Spleen (tissue), 11 donors: ENCODE data around the gene CAMTA1. TPM values are rescaled to one million over a fixed set of nuclear protein-coding genes. Genes with fewer than 3 reads are reported as not detected.

Experiments
- DNase-seq: peaks from one replicate; pipeline ENCODE4 v3.0.0-alpha.2; 2020
- H3K27ac ChIP-seq, 8 donors: fragments of 200-600 bp; sonication (generic) in 7 of 8; 1 replicate in 4 of 8; 2 replicates in 4 of 8; pipeline versions ENCODE4 v1.5.0 to v1.8.0; 2016 to 2021; ENCODE audit warnings: inconsistent platforms in 4 of 8, mild to moderate bottlenecking in 4 of 8, moderate library complexity in 1 of 8
- H3K27me3 ChIP-seq, 7 donors: fragments of 200-600 bp; sonication (generic) in 6 of 7; replicated peaks in 1 of 7; 1 replicate in 4 of 7; 2 replicates in 3 of 7; pipeline versions ENCODE4 v1.5.0 to v1.8.0; 2016 to 2021; ENCODE audit warnings: inconsistent platforms in 3 of 7, mild to moderate bottlenecking in 1 of 7
- H3K36me3 ChIP-seq, 6 donors: fragments of 200-600 bp; sonication (generic) in 5 of 6; 1 replicate in 4 of 6; 2 replicates in 2 of 6; pipeline versions ENCODE4 v1.5.0 to v1.8.0; 2016 to 2021; ENCODE audit warnings: inconsistent platforms in 2 of 6
- H3K4me1 ChIP-seq, 6 donors: fragments of 200-600 bp; sonication (generic) in 5 of 6; 1 replicate in 3 of 6; 2 replicates in 3 of 6; pipeline versions ENCODE4 v1.5.0 to v1.8.0; 2016 to 2021; ENCODE audit warnings: inconsistent platforms in 3 of 6
- H3K4me3 ChIP-seq, 8 donors: fragments of 200-600 bp; sonication (generic) in 7 of 8; 1 replicate in 4 of 8; 2 replicates in 4 of 8; pipeline versions ENCODE4 v1.5.0 to v1.8.0; 2016 to 2021; ENCODE audit warnings: inconsistent platforms in 4 of 8, mild to moderate bottlenecking in 4 of 8, moderate library complexity in 2 of 8
- H3K9me3 ChIP-seq, 8 donors: fragments of 200-600 bp; sonication (generic) in 7 of 8; 1 replicate in 4 of 8; 2 replicates in 4 of 8; pipeline versions ENCODE4 v1.5.0 to v1.8.0; 2016 to 2021; ENCODE audit warnings: inconsistent platforms in 4 of 8
- CTCF ChIP-seq, 11 experiments: fragments of 200-600 bp in 7 of 11; fragments of 450-650 bp in 4 of 11; sonication (generic) in 4 of 11; IDR thresholded peaks in 8 of 11; conservative IDR thresholded peaks in 3 of 11; 1 replicate in 7 of 11; 2 replicates in 4 of 11; pipeline versions ENCODE4 v1.4.0 to v1.8.0; 2016 to 2021; ENCODE audit warnings: antibody characterized with exemption in 11 of 11, inconsistent platforms in 4 of 11, mild to moderate bottlenecking in 1 of 11
- POLR2A ChIP-seq, 3 donors: fragments of 450-650 bp; IDR thresholded peaks; one replicate each; pipeline ENCODE4 v1.5.1; 2017; ENCODE audit warnings: antibody characterized with exemption in 3 of 3, mild to moderate bottlenecking in 1 of 3
- POLR2AphosphoS5 ChIP-seq, 3 donors: sonication (generic); formaldehyde crosslinking; IDR thresholded peaks; one replicate each; pipeline ENCODE4 v1.5.1; 2017; ENCODE audit warnings: antibody characterized with exemption in 3 of 3
- WGBS, 5 donors: extraction: QIAGEN DNeasy Blood & Tissue Kit in 3 of 5; methylation state at CpG; one replicate each; pipeline versions ENCODE4 v1.1.5 to v1.1.7; 2013 to 2018; 5-methylcytosine and 5-hydroxymethylcytosine counted together
- intact Hi-C: fragments of 100-400 bp; cut with DNase I; formaldehyde crosslinking; loops from one replicate; pipeline ENCODE4 v1.15.0; 2023; ENCODE audit warnings: low total_unique reads
- polyA plus RNA-seq, 3 donors: library from polyadenylated mRNA; stranded (reverse); fragments of 200-250 nt; gene quantifications; one replicate each; pipeline ENCODE4 v1.2.1, GENCODE V29; 2013
- total RNA-seq, 7 donors: library from RNA; depleted of rRNA in 3 of 7; stranded (reverse); fragments of >200 nt in 3 of 7; fragmentation: NEBNext Ultra II Directional in 4 of 7; extraction: Animal tissue kit (Norgen Biotek cat#: 25700) in 4 of 7; gene quantifications; one replicate each; pipeline versions ENCODE4 v1.1.0 to v1.2.1, GENCODE V29; 2016 to 2021
- donor health status: healthy with polysubstance abuse.
- donor health status: DM: no; HTN: no; CAD: no; lungs with moderate emphysema.
- donor health status: DM: no; HTN: no; CAD: no.
- donor health status: Bipolar disorder and iron deficiency.
- donor health status: healthy.
- donor health status: DM: no; HTN: no; CAD: no.
- donor health status: DM: yes; HTN: yes; CAD: no.

Gene CAMTA1
- total and polyA plus RNA-seq, 10 donors: 53.0 to 106 (median 77.3) TPM

- Histone ChIP-seq H3K9me3 (no peaks in the 10 kb centered on the region), H3K27ac (no peak overlapping the region), H3K4me1 (no peaks in the 10 kb centered on the region), H3K27me3 (no peaks in the 10 kb centered on the region), H3K4me3 (no peak overlapping the region), H3K36me3 (no peaks in the 10 kb centered on the region)
- intact Hi-C loops: no loop called here
- 69 to 81% (median 77%) methylated on average over 10 to 11 of the region's 11 CpGs for WGBS, 5 donors
- DNase-seq: no peak
- TF ChIP-seq POLR2AphosphoS5 (IDR thresholded peaks at IDR 0.05) (no peak), CTCF (IDR thresholded peaks at IDR 0.05 in 8 of 11, conservative IDR thresholded peaks at IDR 0.05 in 3 of 11) (no peak), POLR2A (IDR thresholded peaks at IDR 0.05) (no peak)
These were observed 556.1 kb downstream of the CAMTA1 start for GRCh38 chr1:7341145-7341905.

GRCh38 chr1:7343882-7344281 is 558.6 kb downstream of the CAMTA1 start:
- Histone ChIP-seq H3K27me3 (peaks cover 0 to 14% (median 0%) of the 10 kb centered on the region in 7 donors), H3K27ac (no peak overlapping the region), H3K4me1 (no peaks in the 10 kb centered on the region), H3K9me3 (no peaks in the 10 kb centered on the region), H3K36me3 (no peaks in the 10 kb centered on the region), H3K4me3 (no peak overlapping the region)
- TF ChIP-seq POLR2AphosphoS5 (IDR thresholded peaks at IDR 0.05) (no peak), CTCF (IDR thresholded peaks at IDR 0.05 in 8 of 11, conservative IDR thresholded peaks at IDR 0.05 in 3 of 11) (no peak), POLR2A (IDR thresholded peaks at IDR 0.05) (no peak)
- no peak for DNase-seq
- intact Hi-C loops: no loop called here
- 75 to 96% (median 90%) methylated on average over 6 of the region's 6 CpGs for WGBS, 5 donors

- TF ChIP-seq POLR2AphosphoS5 (IDR thresholded peaks at IDR 0.05) (no peak), POLR2A (IDR thresholded peaks at IDR 0.05) (no peak), CTCF (IDR thresholded peaks at IDR 0.05 in 8 of 11, conservative IDR thresholded peaks at IDR 0.05 in 3 of 11) (no peak)
- 63 to 71% (median 66%) methylated on average over 2 of the region's 2 CpGs for WGBS, 5 donors
- no peak for DNase-seq
- intact Hi-C loops: no loop called here
- H3K9me3 ChIP-seq: no peaks in the 10 kb centered on the region
- H3K27ac ChIP-seq: no peak overlapping the region
- no peaks in the 10 kb centered on the region for H3K36me3 ChIP-seq
- peaks cover 0 to 14% (median 0%) of the 10 kb centered on the region in 7 donors for H3K27me3 ChIP-seq
- H3K4me3 ChIP-seq: no peak overlapping the region
- H3K4me1 ChIP-seq: no peaks in the 10 kb centered on the region
These were observed 559.0 kb downstream of the CAMTA1 start for GRCh38 chr1:7344299-7344698.

- no peaks in the 10 kb centered on the region for H3K36me3 ChIP-seq
- H3K4me1 ChIP-seq: no peaks in the 10 kb centered on the region
- WGBS, 5 donors: 81 to 89% (median 85%) methylated on average over 3 of the region's 3 CpGs
- H3K9me3 ChIP-seq: no peaks in the 10 kb centered on the region
- no peak for DNase-seq
- no peak overlapping the region for H3K27ac ChIP-seq
- no peak for TF ChIP-seq CTCF (IDR thresholded peaks at IDR 0.05 in 8 of 11, conservative IDR thresholded peaks at IDR 0.05 in 3 of 11)
- TF ChIP-seq POLR2AphosphoS5 (IDR thresholded peaks at IDR 0.05): no peak
- TF ChIP-seq POLR2A (IDR thresholded peaks at IDR 0.05): no peak
- peaks cover 0 to 21% (median 0%) of the 10 kb centered on the region in 7 donors for H3K27me3 ChIP-seq
- H3K4me3 ChIP-seq: no peak overlapping the region
- intact Hi-C loops: no loop called here
These were observed 560.3 kb downstream of the CAMTA1 start for GRCh38 chr1:7345516-7345915.
